ENCODE results near the gene SLC26A6. TPM values are rescaled to one million over a fixed set of nuclear protein-coding genes. Genes with fewer than 3 reads are reported as not detected.

SLC26A6 gene
- total and polyA plus RNA-seq, 2 of the 13 experiments (the other 11 are each of a cell fraction or from before 2014, with no cell fraction given), result 40.7 to 184 TPM

- TF ChIP-seq ZFP62 (CRISPR knock-in tag; IDR thresholded peaks at IDR 0.05) (0 out of 2 replicates have a peak, but pooled peaks have one; percentile 76), THRA (CRISPR knock-in tag; IDR thresholded peaks at IDR 0.05; ENCODE audit: borderline replicate concordance) (peak; percentile 99), DR1 (CRISPR knock-in tag; IDR thresholded peaks at IDR 0.05) (peak; percentile 95), ELF4 (CRISPR knock-in tag; IDR thresholded peaks at IDR 0.05; ENCODE audit: borderline replicate concordance) (peak; percentile 99), KMT2A (CRISPR knock-in tag; IDR thresholded peaks at IDR 0.05) (peak; percentile 99), ZNF30 (CRISPR knock-in tag; IDR thresholded peaks at IDR 0.05) (peak; percentile 100), AGO1 (IDR thresholded peaks at IDR 0.05; ENCODE audit: low read depth, low read length, poor library complexity, severe bottlenecking) (peak; percentile 88), ZSCAN29 (CRISPR knock-in tag; conservative IDR thresholded peaks at IDR 0.05) (peak; percentile 97), ZNF496 (CRISPR knock-in tag; IDR thresholded peaks at IDR 0.05; ENCODE audit: insufficient replicate concordance) (peak; percentile 90), ZFY (CRISPR knock-in tag; IDR thresholded peaks at IDR 0.05) (peak; percentile 92), ZBTB8A (CRISPR knock-in tag; IDR thresholded peaks at IDR 0.05; ENCODE audit: borderline replicate concordance, low read depth) (peak; percentile 99), SAP130 (CRISPR knock-in tag; IDR thresholded peaks at IDR 0.05; ENCODE audit: low read depth) (peak; percentile 100), HNRNPUL1 (IDR thresholded peaks at IDR 0.05; ENCODE audit: low read depth, low read length) (no peak), HNF1B (CRISPR knock-in tag; IDR thresholded peaks at IDR 0.05) (peak; percentile 90; the same call in 1 of the 2 replicates), ZNF784 (CRISPR knock-in tag; IDR thresholded peaks at IDR 0.05; ENCODE audit: borderline replicate concordance) (peak; percentile 100), ZNF879 (CRISPR knock-in tag; IDR thresholded peaks at IDR 0.05) (peak; percentile 100), ZNF75D (CRISPR knock-in tag; IDR thresholded peaks at IDR 0.05; ENCODE audit: borderline replicate concordance) (peak; percentile 100), REPIN1 (CRISPR knock-in tag; IDR thresholded peaks at IDR 0.05; ENCODE audit: borderline replicate concordance, low read depth) (peak; percentile 100), HMGXB3 (CRISPR knock-in tag; IDR thresholded peaks at IDR 0.05; ENCODE audit: borderline replicate concordance) (peak; percentile 99), ARNT2 (CRISPR knock-in tag; IDR thresholded peaks at IDR 0.05; ENCODE audit: low read depth) (peak; percentile 100), CCDC6 (CRISPR knock-in tag; IDR thresholded peaks at IDR 0.05) (peak; percentile 100)
Observed at GRCh38 chr3:48661501-48662144, 26.4 kb upstream of the SLC26A6 start (continued).

All from HepG2 (cell line).